HG03108 (cell line): ENCODE results near the gene BRINP2.
"Not testable (repeated sequence)": the region's sequence is repeated elsewhere in the genome, so short reads cannot be mapped to it uniquely, and the experiment has no call there.

ENCODE experiments used
- ATAC-seq: cut with Tn5 transposase; IDR thresholded peaks from one replicate; pipeline ENCODE4 v1.9.1; 2021; ENCODE audit warnings: moderate library complexity; ENCODE audit not compliant: unreplicated experiment

BRINP2 gene

GRCh38 chr1:177310326-177310725, 139.6 kb downstream of the BRINP2 start:
- ATAC-seq, result no peak

- no peak for ATAC-seq
Observed at GRCh38 chr1:177311111-177311510, 140.4 kb downstream of the BRINP2 start.

- ATAC-seq, result no peak
Observed at GRCh38 chr1:177311586-177311985, 140.8 kb downstream of the BRINP2 start.

GRCh38 chr1:177315261-177315660, 144.5 kb downstream of the BRINP2 start:
- ATAC-seq, result no peak

- no peak for ATAC-seq
Observed at GRCh38 chr1:177315761-177316160, 145.0 kb downstream of the BRINP2 start.

GRCh38 chr1:177321434-177321833, 150.7 kb downstream of the BRINP2 start:
- not testable (repeated sequence) for ATAC-seq

GRCh38 chr1:177328251-177328650, 157.5 kb downstream of the BRINP2 start:
- no peak for ATAC-seq

GRCh38 chr1:177329871-177330270, 159.1 kb downstream of the BRINP2 start:
- no peak for ATAC-seq
